Hepatocyte (in vitro differentiated cells): ENCODE data around the gene CACNA1C.

Experiments used
- EZH2 ChIP-seq: fragments of 200-600 bp; sonication (generic); IDR thresholded peaks from 2 replicates; pipeline ENCODE4 v1.6.1; 2016; ENCODE audit warnings: antibody characterized with exemption, mild to moderate bottlenecking, borderline replicate concordance
- EZH2phosphoT487 ChIP-seq: fragments of 200-600 bp; sonication (generic); IDR thresholded peaks from one replicate; pipeline ENCODE4 v1.6.1; 2018; ENCODE audit warnings: antibody characterized with exemption, mild to moderate bottlenecking, low read depth, moderate library complexity; ENCODE audit not compliant: unreplicated experiment, severe bottlenecking
- TF ChIP-seq, protein P1 (sequence below): fragments of 200-600 bp; sonication (generic); IDR thresholded peaks from 2 replicates; pipeline ENCODE4 v1.5.1; 2016; ENCODE audit warnings: antibody characterized with exemption, mild to moderate bottlenecking; ENCODE audit not compliant: poor library complexity

DNA sequence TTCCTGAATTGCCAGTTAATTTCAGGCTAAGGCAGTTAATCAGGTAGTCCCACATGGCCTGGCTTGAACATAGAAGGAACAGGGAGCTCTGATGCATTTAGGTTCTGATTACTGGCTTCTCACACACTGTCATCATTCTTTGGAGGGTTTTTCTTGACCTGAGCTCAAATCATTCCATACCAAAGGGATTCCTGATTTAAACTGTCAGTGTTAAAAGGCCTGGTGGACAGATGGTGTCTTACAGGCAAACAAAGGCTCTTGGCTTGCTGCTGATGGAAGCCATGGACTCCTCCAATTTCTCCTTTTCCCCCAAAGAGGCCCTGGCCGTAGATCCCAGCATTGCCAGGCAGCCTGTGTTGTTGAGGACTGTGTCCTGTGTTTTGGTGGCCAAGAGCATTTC is 30.2 kb downstream of the CACNA1C start:
- TF ChIP-seq, protein P1, sequence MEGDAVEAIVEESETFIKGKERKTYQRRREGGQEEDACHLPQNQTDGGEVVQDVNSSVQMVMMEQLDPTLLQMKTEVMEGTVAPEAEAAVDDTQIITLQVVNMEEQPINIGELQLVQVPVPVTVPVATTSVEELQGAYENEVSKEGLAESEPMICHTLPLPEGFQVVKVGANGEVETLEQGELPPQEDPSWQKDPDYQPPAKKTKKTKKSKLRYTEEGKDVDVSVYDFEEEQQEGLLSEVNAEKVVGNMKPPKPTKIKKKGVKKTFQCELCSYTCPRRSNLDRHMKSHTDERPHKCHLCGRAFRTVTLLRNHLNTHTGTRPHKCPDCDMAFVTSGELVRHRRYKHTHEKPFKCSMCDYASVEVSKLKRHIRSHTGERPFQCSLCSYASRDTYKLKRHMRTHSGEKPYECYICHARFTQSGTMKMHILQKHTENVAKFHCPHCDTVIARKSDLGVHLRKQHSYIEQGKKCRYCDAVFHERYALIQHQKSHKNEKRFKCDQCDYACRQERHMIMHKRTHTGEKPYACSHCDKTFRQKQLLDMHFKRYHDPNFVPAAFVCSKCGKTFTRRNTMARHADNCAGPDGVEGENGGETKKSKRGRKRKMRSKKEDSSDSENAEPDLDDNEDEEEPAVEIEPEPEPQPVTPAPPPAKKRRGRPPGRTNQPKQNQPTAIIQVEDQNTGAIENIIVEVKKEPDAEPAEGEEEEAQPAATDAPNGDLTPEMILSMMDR: no peak
- no peak for TF ChIP-seq EZH2
- no peak for TF ChIP-seq EZH2phosphoT487
